GM21515 (cell line): ENCODE data around the gene CLEC16A.

Experiments used
- ATAC-seq: cut with Tn5 transposase; IDR thresholded peaks from one replicate; pipeline ENCODE4 v1.9.1; 2021; ENCODE audit not compliant: unreplicated experiment

Gene CLEC16A

DNA sequence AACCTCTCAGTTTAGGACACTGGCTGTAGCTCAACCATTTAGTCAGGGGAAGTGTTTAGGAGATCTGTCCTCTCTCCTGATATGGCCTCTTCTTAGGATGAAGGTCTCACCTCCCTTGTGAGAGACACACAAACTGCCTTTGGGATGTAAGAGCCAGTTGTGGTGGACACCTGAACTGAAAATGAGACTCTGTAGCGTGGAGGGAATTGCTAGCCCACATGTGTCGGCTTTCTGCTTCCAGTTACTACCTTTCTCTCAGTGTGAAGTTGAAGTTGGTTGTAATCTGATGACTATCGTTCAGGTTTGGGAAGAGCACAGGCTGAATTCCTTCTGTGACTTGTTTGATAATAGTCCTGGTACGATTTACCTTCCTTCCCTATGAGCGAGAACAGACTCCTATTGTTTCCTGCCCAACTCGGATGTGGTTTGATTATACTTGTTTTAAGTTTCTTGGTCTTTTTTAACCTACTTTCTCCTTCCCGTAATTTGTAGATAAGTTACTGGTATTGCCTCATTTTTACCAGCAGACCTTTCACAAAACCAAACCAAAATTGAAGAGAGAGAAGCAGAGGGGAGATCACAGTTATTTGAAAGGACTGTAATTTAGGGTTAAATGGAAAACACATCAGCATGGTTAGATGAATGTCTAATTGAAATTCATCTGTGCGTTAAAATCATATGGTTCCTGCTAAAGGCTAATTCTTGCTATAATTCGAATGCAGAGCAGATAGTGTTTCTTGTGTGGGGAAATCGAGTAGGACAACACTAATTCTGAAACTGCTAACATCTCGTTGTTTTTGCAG, 43.2 kb downstream of the CLEC16A start:
- ATAC-seq: no peak

DNA sequence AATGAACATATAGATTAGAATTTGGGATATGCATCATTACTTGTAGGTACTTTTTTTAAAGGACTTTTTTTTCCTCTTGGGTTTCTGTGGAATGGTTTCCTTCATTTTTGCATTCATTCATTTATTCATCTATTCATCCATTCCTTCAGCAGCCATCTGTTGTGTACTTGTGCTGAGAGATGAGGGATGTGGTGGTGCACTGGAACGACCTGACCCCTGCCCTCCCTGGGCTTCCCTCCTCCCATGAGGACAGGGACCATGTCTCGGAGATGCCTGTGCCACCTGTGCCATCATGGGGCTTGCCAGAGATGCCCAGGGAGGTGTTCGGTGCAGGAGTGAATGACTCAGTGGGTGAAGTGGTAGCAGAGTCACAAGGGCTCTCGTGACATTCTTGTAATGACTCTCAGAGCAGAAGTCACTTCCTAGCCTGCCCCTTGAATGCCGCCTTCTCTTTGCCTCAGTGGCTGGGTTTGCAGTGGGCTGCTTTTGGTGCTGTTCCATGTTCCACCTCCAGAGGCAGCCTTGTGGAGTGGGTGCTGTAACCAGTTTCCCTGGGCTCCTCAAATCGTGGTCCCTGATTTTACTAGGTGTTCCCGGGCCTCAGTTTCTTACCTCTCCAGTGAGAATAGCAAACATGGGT, 43.9 kb downstream of the CLEC16A start:
- ATAC-seq: peak; percentile 38

DNA sequence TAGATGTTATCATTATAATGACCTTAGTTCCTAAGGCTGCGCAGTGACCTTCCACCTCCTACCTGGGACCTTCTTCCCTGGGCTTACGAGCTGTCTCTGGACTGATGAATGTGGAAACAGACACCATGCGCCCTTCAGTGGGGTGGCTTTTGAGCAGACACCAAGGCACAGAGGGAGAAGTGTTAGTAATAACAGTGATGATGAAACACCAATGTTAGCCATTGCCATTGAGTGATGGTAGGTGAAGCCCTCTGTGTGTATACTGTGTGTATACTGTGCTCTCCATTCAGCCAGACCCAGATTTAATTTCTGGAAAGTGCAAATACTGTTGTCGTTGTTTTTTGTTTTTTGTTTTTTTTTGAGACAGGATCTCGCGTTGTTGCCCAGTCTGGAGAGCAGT, 44.5 kb downstream of the CLEC16A start:
- no peak for ATAC-seq

- no peak for ATAC-seq
These were observed 45.2 kb downstream of the CLEC16A start for GRCh38 chr16:10989559-10989958.

GRCh38 chr16:10990378-10990777, 46.0 kb downstream of the CLEC16A start:
- no peak for ATAC-seq

- no peak for ATAC-seq
These were observed 47.7 kb downstream of the CLEC16A start for GRCh38 chr16:10992112-10992511.

- no peak for ATAC-seq
These were observed 48.4 kb downstream of the CLEC16A start for GRCh38 chr16:10992797-10993196.

DNA sequence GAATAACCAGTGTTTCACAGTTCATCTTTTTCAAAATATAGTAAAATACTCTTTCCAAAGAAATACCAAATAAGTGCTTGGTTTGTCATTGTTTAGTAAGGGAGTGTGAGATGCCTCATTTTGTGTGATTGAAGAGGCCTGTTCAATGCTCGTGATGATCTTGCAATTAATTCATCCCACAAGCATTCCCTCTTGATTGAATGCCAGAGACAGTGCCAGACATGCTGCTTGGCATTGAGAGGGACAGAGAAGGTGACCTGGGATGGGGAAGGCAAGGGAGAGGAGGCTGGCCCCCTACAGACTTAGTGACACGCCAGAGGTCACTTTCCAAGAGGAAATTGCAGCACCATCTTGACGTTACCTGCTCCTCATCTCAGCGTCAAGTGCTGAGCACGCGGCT, 49.3 kb downstream of the CLEC16A start:
- no peak for ATAC-seq

- no peak for ATAC-seq
These were observed 50.2 kb downstream of the CLEC16A start for GRCh38 chr16:10994571-10994970.

GRCh38 chr16:10995565-10995964, 51.2 kb downstream of the CLEC16A start:
- no peak for ATAC-seq

- ATAC-seq: no peak
These were observed 53.1 kb downstream of the CLEC16A start for GRCh38 chr16:10997485-10997884.

GRCh38 chr16:10999300-10999699, 54.9 kb downstream of the CLEC16A start:
- ATAC-seq: no peak

DNA sequence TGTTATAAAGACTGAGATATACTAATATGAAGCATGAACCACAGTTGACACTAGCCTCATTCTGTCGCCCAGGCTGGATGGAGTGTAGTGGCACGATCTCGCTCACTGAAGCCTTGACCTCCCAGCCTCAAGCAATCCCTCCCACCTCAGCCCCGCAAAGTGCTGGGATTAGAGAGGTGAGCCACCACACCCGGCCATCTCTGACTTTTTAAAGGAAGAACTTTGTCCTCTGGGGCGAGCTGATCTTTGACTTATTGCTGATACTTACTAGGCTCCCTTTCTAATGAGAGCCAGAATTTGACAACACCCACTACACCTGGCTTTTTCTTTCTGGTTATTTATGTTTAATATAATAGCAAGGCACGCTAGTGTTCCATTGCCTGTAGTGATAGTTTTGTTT, 57.2 kb downstream of the CLEC16A start:
- no peak for ATAC-seq

GRCh38 chr16:11003141-11003540, 58.8 kb downstream of the CLEC16A start:
- ATAC-seq: no peak

GRCh38 chr16:11004351-11004750, 60.0 kb downstream of the CLEC16A start:
- ATAC-seq: no peak

GRCh38 chr16:11004973-11005610, 60.7 kb downstream of the CLEC16A start:
- no peak for ATAC-seq

- no peak for ATAC-seq
These were observed 61.2 kb downstream of the CLEC16A start for GRCh38 chr16:11005611-11005975.

- no peak for ATAC-seq
These were observed 62.3 kb downstream of the CLEC16A start for GRCh38 chr16:11006656-11007055.

DNA sequence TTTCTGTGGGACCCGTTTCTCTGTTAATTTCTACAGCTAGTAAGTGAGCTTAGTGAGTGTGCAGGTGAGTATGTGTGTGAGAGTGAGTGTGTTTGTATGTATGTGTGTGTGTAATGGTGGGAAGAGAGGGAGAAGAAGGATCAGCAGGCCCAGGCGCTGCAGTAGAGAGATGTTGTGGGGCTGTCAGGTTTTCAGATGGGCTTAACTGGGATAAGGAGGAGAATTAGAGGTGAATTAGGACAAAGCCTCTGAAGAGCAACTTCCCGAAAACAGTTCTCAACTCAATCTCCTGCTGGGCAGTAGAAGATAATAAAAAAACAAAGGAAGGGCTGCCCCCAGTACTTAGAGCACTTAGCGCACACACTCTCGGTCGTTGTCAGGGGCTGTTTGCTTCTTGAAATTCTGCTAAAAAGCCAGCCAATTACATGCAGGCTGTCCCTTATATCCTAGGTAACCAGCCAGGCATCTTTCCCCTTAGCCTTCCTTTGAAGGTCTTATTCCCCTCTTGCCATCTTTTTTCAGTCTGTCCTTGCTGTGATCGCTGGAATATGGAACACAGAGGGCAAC, 63.4 kb downstream of the CLEC16A start:
- ATAC-seq: no peak

DNA sequence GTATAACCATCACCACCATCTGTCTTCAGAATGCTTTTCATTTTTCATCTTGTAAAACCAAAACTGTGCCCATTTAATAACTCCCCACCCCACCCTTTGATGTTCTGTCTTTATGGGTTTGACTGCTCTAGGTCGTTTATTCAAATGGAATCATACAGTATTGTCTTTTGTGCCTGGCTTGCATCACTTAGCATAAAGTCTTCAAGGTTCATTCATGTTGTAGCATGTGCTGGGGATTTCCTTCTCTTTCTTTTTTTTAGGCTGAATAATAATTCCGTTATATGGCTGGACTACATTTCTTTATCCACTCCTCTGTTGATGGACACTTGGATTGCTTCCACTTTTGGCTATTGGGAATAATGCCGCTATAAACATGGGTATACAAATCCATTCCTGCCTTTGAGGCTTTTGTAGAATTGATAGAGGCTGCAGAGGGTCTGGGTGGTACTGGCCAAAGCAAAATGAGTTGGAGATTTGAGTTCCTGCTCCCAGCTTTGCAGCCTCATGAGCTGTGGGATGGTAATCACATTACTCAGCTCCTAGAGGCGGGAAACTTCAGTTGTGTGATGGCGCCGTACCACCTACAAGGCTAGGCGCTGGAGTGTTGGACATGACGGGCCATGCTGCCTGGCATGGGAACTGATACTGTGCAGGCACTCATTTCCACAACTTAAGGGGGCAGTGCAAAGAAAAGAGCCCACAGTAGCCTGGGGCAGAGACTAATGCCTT, 64.8 kb downstream of the CLEC16A start:
- ATAC-seq: no peak

DNA sequence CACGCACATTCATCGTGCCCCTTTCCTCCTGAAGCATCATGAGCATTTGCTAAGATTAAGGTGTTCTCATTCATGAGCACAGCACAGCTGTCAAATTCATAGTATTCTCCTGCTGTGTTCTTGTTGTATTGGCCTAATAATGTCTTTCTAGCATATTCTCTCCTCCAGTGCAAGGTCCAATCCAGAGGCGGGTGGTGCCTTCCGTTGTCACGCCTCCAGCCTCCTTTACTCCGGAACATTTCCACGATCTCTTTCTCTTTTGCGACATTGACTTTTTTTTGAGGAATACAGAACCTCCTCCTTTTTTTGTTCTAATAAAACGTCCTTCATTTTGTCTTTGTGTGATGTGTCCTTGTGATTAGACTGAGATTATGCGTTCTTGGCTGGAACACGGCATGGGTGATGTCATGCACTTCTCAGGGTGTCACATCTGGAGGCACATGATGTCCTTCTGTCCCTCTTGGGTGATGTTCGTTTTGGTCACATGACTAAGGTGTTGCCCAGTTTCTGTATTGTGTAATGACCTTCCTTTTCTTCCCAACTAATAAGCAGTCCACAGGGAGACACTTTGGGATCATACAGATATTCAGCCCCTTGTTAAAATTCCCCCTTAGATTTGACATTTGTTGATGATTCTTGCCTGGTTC, 66.3 kb downstream of the CLEC16A start:
- ATAC-seq: no peak
